A549 (cell line): Measurements from ENCODE around the gene UMODL1. TPM values are rescaled to one million over a fixed set of nuclear protein-coding genes. Genes with fewer than 3 reads are reported as not detected.

ENCODE experiments used
- ATAC-seq, 2 experiments: fragments of 200-7000 bp in 1 of 2; fragments of >200 bp in 1 of 2; cut with Nextera tagmentation in 1 of 2; cut with Tn5 transposase in 1 of 2; 3 replicates each; pipeline versions ENCODE4 v1.8.0 to v1.9.1; 2018 to 2020; ENCODE audit warnings: mild to moderate bottlenecking in 1 of 2, moderate library complexity in 1 of 2
- CTCF ChIA-PET: fragments of 300-600 bp; sonication (Branson Sonifier 250); formaldehyde crosslinking; extraction: SDS; loops from one replicate; lab custom pipeline; 2021; ENCODE audit warnings: antibody characterized with exemption, inconsistent platforms; lab: Yijun Ruan, JAX
- POLR2A ChIA-PET: fragments of 350-600 bp; formaldehyde crosslinking; extraction: SDS; loops from one replicate; lab custom pipeline; 2021; ENCODE audit warnings: antibody characterized with exemption, inconsistent platforms; lab: Yijun Ruan, JAX
- DNase-seq, 2 experiments: peaks; one replicate each; pipeline versions ENCODE4 v3.0.0 to v3.0.0-alpha.2; 2011 to 2016; ENCODE audit warnings: low read depth in 1 of 2, low spot score in 1 of 2
- FAIRE-seq: peaks from 2 replicates; lab custom pipeline; 2011; peaks lifted over from hg19 to GRCh38; lab: Jason Lieb, UNC
- H3K27ac ChIP-seq, 2 experiments: fragments of >200 bp; sonication (Bioruptor Twin); formaldehyde crosslinking; 3 replicates each; pipeline ENCODE4 v1.5.1; 2016 to 2017
- H3K4me1 ChIP-seq: fragments of >200 bp; sonication (Bioruptor Twin); formaldehyde crosslinking; 3 replicates; pipeline ENCODE4 v1.6.1; 2016
- H3K4me2 ChIP-seq: fragments of >200 bp; sonication (Bioruptor Twin); formaldehyde crosslinking; 3 replicates; pipeline ENCODE4 v1.6.1; 2016
- H3K4me3 ChIP-seq: fragments of >200 bp; sonication (Bioruptor Twin); formaldehyde crosslinking; 3 replicates; pipeline ENCODE4 v1.5.1; 2016
- H3K9me3 ChIP-seq: fragments of >200 bp; sonication (Bioruptor Twin); formaldehyde crosslinking; 3 replicates; pipeline ENCODE4 v1.6.1; 2016
- BHLHE40 ChIP-seq: IDR thresholded peaks from 2 replicates; pipeline ENCODE4 v1.6.1; 2012; ENCODE audit warnings: low read depth, low read length, inconsistent platforms
- CBX2 ChIP-seq: fragments of 200-600 bp; sonication (generic); IDR thresholded peaks from 2 replicates; pipeline ENCODE4 v1.6.1; 2016; ENCODE audit warnings: low read depth, mild to moderate bottlenecking, borderline replicate concordance
- EHMT2 ChIP-seq: fragments of 200-600 bp; sonication (generic); IDR thresholded peaks from 2 replicates; pipeline ENCODE4 v1.6.1; 2016; ENCODE audit warnings: antibody characterized with exemption, low read depth, mild to moderate bottlenecking, moderate library complexity
- ESRRA ChIP-seq: fragments of 150-350 bp; IDR thresholded peaks from 2 replicates; pipeline ENCODE4 v1.6.1; 2014; ENCODE audit warnings: mild to moderate bottlenecking, low read length, borderline replicate concordance
- FOSL2 ChIP-seq, 2 experiments: fragments of 450-650 bp in 1 of 2; fragments of >200 bp in 1 of 2; sonication (Bioruptor Twin) in 1 of 2; formaldehyde crosslinking; IDR thresholded peaks; 2 replicates each; pipeline versions ENCODE4 v1.5.0 to v1.6.1; 2016 to 2020; ENCODE audit warnings: mild to moderate bottlenecking in 1 of 2, moderate library complexity in 1 of 2
- GATA3 ChIP-seq: IDR thresholded peaks from 2 replicates; pipeline ENCODE4 v1.6.1; 2012; ENCODE audit warnings: borderline replicate concordance
- HEYL ChIP-seq: fragments of 250-450 bp; sonication (Bioruptor Pico); IDR thresholded peaks from 2 replicates; pipeline ENCODE4 v1.8.0; 2021; ENCODE audit warnings: mild to moderate bottlenecking, moderate library complexity
- HOXB13 ChIP-seq: fragments of 250-450 bp; sonication (Bioruptor Pico); IDR thresholded peaks from 2 replicates; pipeline ENCODE4 v1.5.0; 2020; ENCODE audit warnings: low read depth, mild to moderate bottlenecking, moderate library complexity
- HOXB5 ChIP-seq: fragments of 250-450 bp; sonication (Bioruptor Pico); IDR thresholded peaks from 2 replicates; pipeline ENCODE4 v1.5.0; 2020; ENCODE audit warnings: mild to moderate bottlenecking, moderate library complexity
- KDM1A ChIP-seq: fragments of 200-600 bp; sonication (generic); IDR thresholded peaks from 2 replicates; pipeline ENCODE4 v1.6.1; 2016; ENCODE audit warnings: low read depth, mild to moderate bottlenecking
- KDM5A ChIP-seq: fragments of 200-600 bp; sonication (generic); IDR thresholded peaks from 2 replicates; pipeline ENCODE4 v1.6.1; 2016; ENCODE audit warnings: antibody characterized with exemption, mild to moderate bottlenecking
- MAZ ChIP-seq: fragments of 150-350 bp; IDR thresholded peaks from 2 replicates; pipeline ENCODE4 v1.6.1; 2014; ENCODE audit warnings: antibody characterized with exemption, low read depth, low read length, borderline replicate concordance
- MYC ChIP-seq: IDR thresholded peaks from 2 replicates; pipeline ENCODE4 v1.6.1; 2012; ENCODE audit warnings: mild to moderate bottlenecking, inconsistent platforms, low read length, improper control_type of control experiment, borderline replicate concordance
- NPAS2 ChIP-seq: fragments of 250-450 bp; sonication (Bioruptor Pico); IDR thresholded peaks from 2 replicates; pipeline ENCODE4 v1.8.0; 2022; ENCODE audit warnings: mild to moderate bottlenecking, moderate library complexity, borderline replicate concordance
- RCOR1 ChIP-seq: fragments of 150-350 bp; IDR thresholded peaks from 2 replicates; pipeline ENCODE4 v1.6.1; 2014; ENCODE audit warnings: antibody characterized with exemption, low read length, low read depth
- RFX5 ChIP-seq: fragments of 450-650 bp; IDR thresholded peaks from 2 replicates; pipeline ENCODE4 v1.7.1; 2014; ENCODE audit warnings: antibody characterized with exemption, mild to moderate bottlenecking, moderate library complexity
- TP53 ChIP-seq: fragments of 250-450 bp; sonication (Bioruptor Pico); IDR thresholded peaks from 2 replicates; pipeline ENCODE4 v1.5.0; 2021; ENCODE audit warnings: mild to moderate bottlenecking, moderate library complexity
- WGBS: methylation state at CpG from one replicate; pipeline ENCODE4 v1.1.6; 2017; ENCODE audit errors: missing lambda C conversion rate; 5-methylcytosine and 5-hydroxymethylcytosine counted together
- polyA plus RNA-seq, 4 experiments: library from polyadenylated mRNA; depleted of rRNA in 3 of 4; stranded (reverse); fragments of >200 nt; fragmentation: RNase III in 1 of 4; extraction: RNeasy Plus Mini Kit Qiagen cat#74134 plus additional on column Dnase treatment in 1 of 4; gene quantifications; 2 replicates in 3 of 4; 3 replicates in 1 of 4; pipeline ENCODE4 v1.2.3, GENCODE V29; 2011 to 2017
- TF ChIP-seq, protein P1 (sequence below): fragments of 200-600 bp; sonication (generic); IDR thresholded peaks from 2 replicates; pipeline ENCODE4 v1.6.1; 2016; ENCODE audit warnings: antibody characterized with exemption, mild to moderate bottlenecking, moderate library complexity
- TF ChIP-seq, protein P2 (sequence below): fragments of >200 bp; sonication (Bioruptor Twin); formaldehyde crosslinking; IDR thresholded peaks from 3 replicates; pipeline ENCODE4 v1.5.1; 2016
- TF ChIP-seq, protein P3 (sequence below): fragments of 250-450 bp; sonication (Bioruptor Pico); IDR thresholded peaks from 2 replicates; pipeline ENCODE4 v1.5.0; 2021; ENCODE audit warnings: mild to moderate bottlenecking, moderate library complexity, borderline replicate concordance
- TF ChIP-seq, protein P4 (sequence below): IDR thresholded peaks from 2 replicates; pipeline ENCODE4 v1.6.1; 2012; ENCODE audit warnings: low read depth, borderline replicate concordance

UMODL1 gene
- polyA plus RNA-seq, 2 of the 4 experiments (the other 2 are of a cell fraction) = not detected

DNA sequence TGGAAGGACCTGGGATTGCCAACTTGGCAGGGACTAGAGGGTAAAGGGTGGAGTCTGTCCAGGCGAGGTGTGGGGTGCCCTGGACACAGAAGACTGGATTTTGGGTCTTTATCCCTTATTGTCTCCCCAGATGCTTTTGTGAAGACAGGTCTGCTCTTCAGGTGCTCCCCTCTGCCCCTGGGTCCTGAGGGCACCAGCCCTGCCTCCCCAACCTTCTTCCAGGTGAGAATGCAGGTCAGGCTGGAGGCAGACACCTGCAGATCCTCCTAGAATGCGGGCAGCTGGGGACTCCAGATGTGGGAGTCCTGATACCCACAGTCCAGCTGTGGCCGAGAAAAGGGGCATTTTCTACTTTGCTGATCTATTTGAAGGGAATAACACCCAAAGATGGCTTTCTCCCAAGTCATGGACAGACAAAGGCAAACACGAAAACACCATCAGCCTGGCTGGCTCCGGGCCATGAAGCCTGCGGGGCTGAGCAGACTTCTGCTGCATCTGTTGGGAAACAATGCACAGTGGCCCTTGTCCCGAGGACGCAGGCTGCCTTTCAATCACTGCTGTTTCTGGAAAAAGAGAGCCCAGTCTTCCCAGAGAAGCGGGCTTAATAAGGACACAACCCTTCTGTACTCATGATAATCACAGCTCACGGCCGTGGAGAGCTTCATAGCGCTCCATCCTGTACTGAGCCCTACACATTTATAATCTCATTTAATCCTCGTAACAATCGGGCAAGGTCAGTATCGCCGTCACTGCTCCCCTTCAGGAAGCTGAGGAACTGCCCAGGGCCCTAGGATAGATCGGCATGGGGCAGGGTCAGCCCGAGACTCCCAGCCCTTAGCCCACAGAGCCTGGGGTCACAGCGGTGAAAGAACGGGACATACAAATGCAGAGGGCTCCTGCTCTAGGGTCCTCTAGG, 85.8 kb downstream of the UMODL1 start:
- CTCF ChIA-PET = interaction anchor here (1.5 to 5.7 kb wide), 2 partner anchors 12 to 40 kb away, joined by 3 to 29 read pairs; no protein-coding TSS in a partner anchor
- Histone ChIP-seq H3K4me3 (no peak overlapping the region), H3K4me2 (no peak overlapping the region)
- ATAC-seq = no peak
- no peak for FAIRE-seq
- no peak for DNase-seq
- TF ChIP-seq KDM5A = no peak
- TF ChIP-seq EHMT2 = no peak
- no peak for TF ChIP-seq MAZ
- TF ChIP-seq, protein P1, sequence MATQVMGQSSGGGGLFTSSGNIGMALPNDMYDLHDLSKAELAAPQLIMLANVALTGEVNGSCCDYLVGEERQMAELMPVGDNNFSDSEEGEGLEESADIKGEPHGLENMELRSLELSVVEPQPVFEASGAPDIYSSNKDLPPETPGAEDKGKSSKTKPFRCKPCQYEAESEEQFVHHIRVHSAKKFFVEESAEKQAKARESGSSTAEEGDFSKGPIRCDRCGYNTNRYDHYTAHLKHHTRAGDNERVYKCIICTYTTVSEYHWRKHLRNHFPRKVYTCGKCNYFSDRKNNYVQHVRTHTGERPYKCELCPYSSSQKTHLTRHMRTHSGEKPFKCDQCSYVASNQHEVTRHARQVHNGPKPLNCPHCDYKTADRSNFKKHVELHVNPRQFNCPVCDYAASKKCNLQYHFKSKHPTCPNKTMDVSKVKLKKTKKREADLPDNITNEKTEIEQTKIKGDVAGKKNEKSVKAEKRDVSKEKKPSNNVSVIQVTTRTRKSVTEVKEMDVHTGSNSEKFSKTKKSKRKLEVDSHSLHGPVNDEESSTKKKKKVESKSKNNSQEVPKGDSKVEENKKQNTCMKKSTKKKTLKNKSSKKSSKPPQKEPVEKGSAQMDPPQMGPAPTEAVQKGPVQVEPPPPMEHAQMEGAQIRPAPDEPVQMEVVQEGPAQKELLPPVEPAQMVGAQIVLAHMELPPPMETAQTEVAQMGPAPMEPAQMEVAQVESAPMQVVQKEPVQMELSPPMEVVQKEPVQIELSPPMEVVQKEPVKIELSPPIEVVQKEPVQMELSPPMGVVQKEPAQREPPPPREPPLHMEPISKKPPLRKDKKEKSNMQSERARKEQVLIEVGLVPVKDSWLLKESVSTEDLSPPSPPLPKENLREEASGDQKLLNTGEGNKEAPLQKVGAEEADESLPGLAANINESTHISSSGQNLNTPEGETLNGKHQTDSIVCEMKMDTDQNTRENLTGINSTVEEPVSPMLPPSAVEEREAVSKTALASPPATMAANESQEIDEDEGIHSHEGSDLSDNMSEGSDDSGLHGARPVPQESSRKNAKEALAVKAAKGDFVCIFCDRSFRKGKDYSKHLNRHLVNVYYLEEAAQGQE = no peak
- no peak for TF ChIP-seq HOXB13 (CRISPR knock-in tag)
- TF ChIP-seq CBX2 = no peak
- no peak for TF ChIP-seq HOXB5 (CRISPR knock-in tag)
- no peak for TF ChIP-seq KDM1A
- TF ChIP-seq RFX5 = no peak
- no peak for TF ChIP-seq TP53 (CRISPR knock-in tag)
- TF ChIP-seq FOSL2 (IDR thresholded peaks at IDR 0.05) = no peak
- no peak for TF ChIP-seq FOSL2 (CRISPR knock-in tag; IDR thresholded peaks at IDR 0.05)
- no peak for TF ChIP-seq MYC
- no peak for TF ChIP-seq HEYL (CRISPR knock-in tag)
- TF ChIP-seq, all 56 proteins: peak for 0
- no peak overlapping the region for H3K27ac ChIP-seq
- H3K9me3 ChIP-seq = no peaks in the 10 kb centered on the region
- WGBS = 70% methylated on average over 20 of the region's 20 CpGs
- POLR2A ChIA-PET = no interaction called here
- no peaks in the 10 kb centered on the region for H3K4me1 ChIP-seq

- Histone ChIP-seq H3K4me2 (no peak overlapping the region), H3K4me1 (no peaks in the 10 kb centered on the region), H3K9me3 (no peaks in the 10 kb centered on the region), H3K4me3 (no peak overlapping the region)
- CTCF ChIA-PET = interaction anchor here (5.7 kb wide), 1 partner anchor 12 kb away, joined by 29 read pairs; no protein-coding TSS in a partner anchor
- WGBS = 76% methylated on average over 11 of the region's 11 CpGs
- TF ChIP-seq, protein P2, sequence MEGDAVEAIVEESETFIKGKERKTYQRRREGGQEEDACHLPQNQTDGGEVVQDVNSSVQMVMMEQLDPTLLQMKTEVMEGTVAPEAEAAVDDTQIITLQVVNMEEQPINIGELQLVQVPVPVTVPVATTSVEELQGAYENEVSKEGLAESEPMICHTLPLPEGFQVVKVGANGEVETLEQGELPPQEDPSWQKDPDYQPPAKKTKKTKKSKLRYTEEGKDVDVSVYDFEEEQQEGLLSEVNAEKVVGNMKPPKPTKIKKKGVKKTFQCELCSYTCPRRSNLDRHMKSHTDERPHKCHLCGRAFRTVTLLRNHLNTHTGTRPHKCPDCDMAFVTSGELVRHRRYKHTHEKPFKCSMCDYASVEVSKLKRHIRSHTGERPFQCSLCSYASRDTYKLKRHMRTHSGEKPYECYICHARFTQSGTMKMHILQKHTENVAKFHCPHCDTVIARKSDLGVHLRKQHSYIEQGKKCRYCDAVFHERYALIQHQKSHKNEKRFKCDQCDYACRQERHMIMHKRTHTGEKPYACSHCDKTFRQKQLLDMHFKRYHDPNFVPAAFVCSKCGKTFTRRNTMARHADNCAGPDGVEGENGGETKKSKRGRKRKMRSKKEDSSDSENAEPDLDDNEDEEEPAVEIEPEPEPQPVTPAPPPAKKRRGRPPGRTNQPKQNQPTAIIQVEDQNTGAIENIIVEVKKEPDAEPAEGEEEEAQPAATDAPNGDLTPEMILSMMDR = no peak
- TF ChIP-seq ESRRA = no peak
- TF ChIP-seq RCOR1 = no peak
- no peak for TF ChIP-seq GATA3
- no peak for TF ChIP-seq FOSL2 (IDR thresholded peaks at IDR 0.05)
- TF ChIP-seq FOSL2 (CRISPR knock-in tag; IDR thresholded peaks at IDR 0.05) = no peak
- TF ChIP-seq, protein P3, sequence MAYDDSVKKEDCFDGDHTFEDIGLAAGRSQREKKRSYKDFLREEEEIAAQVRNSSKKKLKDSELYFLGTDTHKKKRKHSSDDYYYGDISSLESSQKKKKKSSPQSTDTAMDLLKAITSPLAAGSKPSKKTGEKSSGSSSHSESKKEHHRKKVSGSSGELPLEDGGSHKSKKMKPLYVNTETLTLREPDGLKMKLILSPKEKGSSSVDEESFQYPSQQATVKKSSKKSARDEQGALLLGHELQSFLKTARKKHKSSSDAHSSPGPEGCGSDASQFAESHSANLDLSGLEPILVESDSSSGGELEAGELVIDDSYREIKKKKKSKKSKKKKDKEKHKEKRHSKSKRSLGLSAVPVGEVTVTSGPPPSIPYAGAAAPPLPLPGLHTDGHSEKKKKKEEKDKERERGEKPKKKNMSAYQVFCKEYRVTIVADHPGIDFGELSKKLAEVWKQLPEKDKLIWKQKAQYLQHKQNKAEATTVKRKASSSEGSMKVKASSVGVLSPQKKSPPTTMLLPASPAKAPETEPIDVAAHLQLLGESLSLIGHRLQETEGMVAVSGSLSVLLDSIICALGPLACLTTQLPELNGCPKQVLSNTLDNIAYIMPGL (CRISPR knock-in tag) = no peak
- TF ChIP-seq, protein P4, sequence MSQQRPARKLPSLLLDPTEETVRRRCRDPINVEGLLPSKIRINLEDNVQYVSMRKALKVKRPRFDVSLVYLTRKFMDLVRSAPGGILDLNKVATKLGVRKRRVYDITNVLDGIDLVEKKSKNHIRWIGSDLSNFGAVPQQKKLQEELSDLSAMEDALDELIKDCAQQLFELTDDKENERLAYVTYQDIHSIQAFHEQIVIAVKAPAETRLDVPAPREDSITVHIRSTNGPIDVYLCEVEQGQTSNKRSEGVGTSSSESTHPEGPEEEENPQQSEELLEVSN = no peak
- TF ChIP-seq BHLHE40 = no peak
- TF ChIP-seq NPAS2 (CRISPR knock-in tag) = no peak
- TF ChIP-seq HOXB5 (CRISPR knock-in tag) = no peak
- TF ChIP-seq, all 56 proteins: peak for 0
- no peak for FAIRE-seq
- H3K27ac ChIP-seq = no peak overlapping the region
- ATAC-seq = no peak
- no peak for DNase-seq
- POLR2A ChIA-PET = no interaction called here
These were observed 86.6 kb downstream of the UMODL1 start for GRCh38 chr21:42157606-42158310.
